Keratinocyte (primary cell): ENCODE measurements around the gene NINJ2. TPM values are rescaled to one million over a fixed set of nuclear protein-coding genes. Genes with fewer than 3 reads are reported as not detected.

ENCODE experiments used
- DNase-seq: peaks from one replicate; pipeline ENCODE4 v3.0.0-alpha.2; 2011; ENCODE audit warnings: low read depth, missing footprints, low spot score
- FAIRE-seq: peaks from 2 replicates; lab custom pipeline; 2011; peaks lifted over from hg19 to GRCh38; lab: Jason Lieb, UNC
- H2AFZ ChIP-seq: 2 replicates; pipeline ENCODE4 v1.6.0; 2012; ENCODE audit warnings: low read length, control low read depth, inconsistent platforms; ENCODE audit not compliant: control insufficient read depth
- H3K27ac ChIP-seq: 2 replicates; pipeline ENCODE4 v1.5.1; 2011; ENCODE audit warnings: low read length; ENCODE audit not compliant: control insufficient read depth, insufficient read depth
- H3K27me3 ChIP-seq: 3 replicates; pipeline ENCODE4 v1.6.0; 2011; ENCODE audit warnings: low read length; ENCODE audit not compliant: control insufficient read depth, insufficient read depth; ENCODE audit errors: extremely low read depth
- H3K36me3 ChIP-seq, 2 experiments: 2 replicates in 1 of 2; 3 replicates in 1 of 2; pipeline ENCODE4 v1.5.1; 2011; ENCODE audit warnings: low read length in 2 of 2, mild to moderate bottlenecking in 1 of 2; ENCODE audit not compliant: control insufficient read depth in 2 of 2, insufficient read depth in 2 of 2; ENCODE audit errors: extremely low read depth in 1 of 2
- H3K4me1 ChIP-seq: 3 replicates; pipeline ENCODE4 v1.5.1; 2011; ENCODE audit warnings: low read length; ENCODE audit not compliant: control insufficient read depth, insufficient read depth; ENCODE audit errors: extremely low read depth
- H3K4me2 ChIP-seq: 3 replicates; pipeline ENCODE4 v1.6.0; 2011; ENCODE audit warnings: low read depth, low read length; ENCODE audit not compliant: control insufficient read depth, insufficient read depth; ENCODE audit errors: extremely low read depth
- H3K4me3 ChIP-seq, 3 experiments: fragments of 200-600 bp in 1 of 3; sonication (generic) in 1 of 3; 2 replicates in 2 of 3; 3 replicates in 1 of 3; pipeline ENCODE4 v1.5.1; 2011 to 2016; ENCODE audit warnings: low read length in 3 of 3, mild to moderate bottlenecking in 3 of 3, control low read depth in 2 of 3, inconsistent platforms in 1 of 3, low read depth in 1 of 3, mixed read lengths in 1 of 3, mixed run types in 1 of 3, moderate library complexity in 1 of 3; ENCODE audit not compliant: control insufficient read depth in 2 of 3, insufficient read depth in 2 of 3; ENCODE audit errors: extremely low read depth in 1 of 3
- H3K79me2 ChIP-seq: 2 replicates; pipeline ENCODE4 v1.6.0; 2012; ENCODE audit warnings: low read length; ENCODE audit not compliant: control insufficient read depth, insufficient read depth
- H3K9ac ChIP-seq: 3 replicates; pipeline ENCODE4 v1.6.0; 2011; ENCODE audit warnings: low read length; ENCODE audit not compliant: control insufficient read depth, insufficient read depth; ENCODE audit errors: extremely low read depth
- H3K9me1 ChIP-seq: 3 replicates; pipeline ENCODE4 v1.6.0; 2011; ENCODE audit warnings: low read length; ENCODE audit not compliant: control insufficient read depth, insufficient read depth; ENCODE audit errors: extremely low read depth
- H3K9me3 ChIP-seq: 2 replicates; pipeline ENCODE4 v1.5.1; 2012; ENCODE audit warnings: low read depth, low read length; ENCODE audit not compliant: control insufficient read depth
- H4K20me1 ChIP-seq: 3 replicates; pipeline ENCODE4 v1.6.0; 2011; ENCODE audit warnings: low read length; ENCODE audit not compliant: control insufficient read depth, insufficient read depth; ENCODE audit errors: extremely low read depth
- CTCF ChIP-seq, 3 experiments: IDR thresholded peaks in 1 of 3; conservative IDR thresholded peaks in 1 of 3; optimal IDR thresholded peaks in 1 of 3; 2 replicates in 2 of 3; 3 replicates in 1 of 3; pipeline versions ENCODE3 to v1.5.1; 2011; ENCODE audit warnings: low read length in 3 of 3, mild to moderate bottlenecking in 3 of 3, moderate library complexity in 2 of 3, control low read depth in 1 of 3, inconsistent platforms in 1 of 3; ENCODE audit not compliant: insufficient read depth in 2 of 3; ENCODE audit errors: extremely low read depth in 1 of 3
- EZH2 ChIP-seq: IDR thresholded peaks from one replicate; pipeline ENCODE4 v1.6.1; 2012; ENCODE audit warnings: inconsistent platforms, mild to moderate bottlenecking, low read length, moderate library complexity
- dilution Hi-C: fragments of 300-500 bp; cut with MboI; formaldehyde crosslinking; loops from one replicate; pipeline ENCODE4 v1.7.0; 2020; ENCODE audit warnings: low sequenced_read_pairs; ENCODE audit not compliant: extremely low pct_ligation_motif_present
- polyA plus RNA-seq, 5 experiments: library from polyadenylated mRNA; depleted of rRNA in 3 of 5; stranded (reverse) in 3 of 5; stranded (forward) in 1 of 5; unstranded in 1 of 5; fragments of >200 nt; gene quantifications; 1 replicate in 1 of 5; 2 replicates in 3 of 5; 3 replicates in 1 of 5; pipeline versions ENCODE4 v1.2.1 to v1.2.3, GENCODE V29; 2011 to 2012; ENCODE audit warnings: missing spikeins in 2 of 5, low read depth in 1 of 5, low replicate concordance in 1 of 5

The NINJ2 gene
- polyA plus RNA-seq, 1 donor (not counting 4 experiments of a cell fraction or from before 2014, with no cell fraction given): 0.58 TPM

GRCh38 chr12:619346-619745, 43.9 kb downstream of the NINJ2 start:
- no peak overlapping the region for H3K27ac ChIP-seq
- dilution Hi-C loops: no loop called here
- no peak for FAIRE-seq

GRCh38 chr12:618605-619004, 44.6 kb downstream of the NINJ2 start:
- no peaks in the 10 kb centered on the region for H3K27me3 ChIP-seq
- peaks cover 19% of the 10 kb centered on the region for H3K4me1 ChIP-seq
- no peaks in the 10 kb centered on the region for H3K36me3 ChIP-seq
- no peak overlapping the region for H3K9ac ChIP-seq
- DNase-seq (no peak), FAIRE-seq (no peak)
- no peaks in the 10 kb centered on the region for H3K79me2 ChIP-seq
- TF ChIP-seq CTCF (optimal IDR thresholded peaks at IDR 0.05 in 1 of 3, IDR thresholded peaks at IDR 0.05 in 1 of 3, conservative IDR thresholded peaks at IDR 0.05 in 1 of 3; ENCODE audit: extremely low read depth in 1 of 3, insufficient read depth in 2 of 3, low read length in 3 of 3): no peak
- no peaks in the 10 kb centered on the region for H3K9me1 ChIP-seq
- dilution Hi-C loops: no loop called here
- no peak overlapping the region for H2AFZ ChIP-seq
- H3K4me2 ChIP-seq: no peak overlapping the region
- H3K4me3 ChIP-seq: no peak overlapping the region
- no peak overlapping the region for H3K27ac ChIP-seq
- no peaks in the 10 kb centered on the region for H3K9me3 ChIP-seq
- H4K20me1 ChIP-seq: no peaks in the 10 kb centered on the region

More at GRCh38 chr12:619346-619745, 43.9 kb downstream of the NINJ2 start:
- Histone ChIP-seq H3K27me3 (no peaks in the 10 kb centered on the region), H4K20me1 (no peaks in the 10 kb centered on the region), H3K36me3 (no peaks in the 10 kb centered on the region), H3K9me3 (no peaks in the 10 kb centered on the region), H3K79me2 (no peaks in the 10 kb centered on the region), H2AFZ (no peak overlapping the region), H3K9ac (no peak overlapping the region), H3K4me3 (no peak overlapping the region), H3K4me2 (no peak overlapping the region), H3K9me1 (no peaks in the 10 kb centered on the region), H3K4me1 (peaks cover 13% of the 10 kb centered on the region)
- DNase-seq: no peak
- TF ChIP-seq EZH2 (no peak), CTCF (optimal IDR thresholded peaks at IDR 0.05 in 1 of 3, IDR thresholded peaks at IDR 0.05 in 1 of 3, conservative IDR thresholded peaks at IDR 0.05 in 1 of 3; ENCODE audit: extremely low read depth in 1 of 3, insufficient read depth in 2 of 3, low read length in 3 of 3) (no peak)
